HG03025 (cell line): Measurements from ENCODE around the gene DLG3.

Source experiments
- ATAC-seq: cut with Tn5 transposase; IDR thresholded peaks from one replicate; pipeline ENCODE4 v1.9.1; 2021; ENCODE audit warnings: mild to moderate bottlenecking, moderate library complexity; ENCODE audit not compliant: unreplicated experiment, low FRiP score

The DLG3 gene

GRCh38 chrX:70437011-70437410 lies 7.6 kb upstream of the DLG3 start:
- no peak for ATAC-seq

- ATAC-seq = no peak
These were observed 6.5 kb upstream of the DLG3 start for GRCh38 chrX:70437921-70438665.

- ATAC-seq = no peak
These were observed 5.6 kb upstream of the DLG3 start for GRCh38 chrX:70439016-70439415.

- no peak for ATAC-seq
These were observed 2.4 kb upstream of the DLG3 start for GRCh38 chrX:70442224-70442623.

GRCh38 chrX:70444946-70445656 lies 466 bp downstream of the DLG3 start:
- ATAC-seq = no peak

GRCh38 chrX:70445951-70446350 lies 1.3 kb downstream of the DLG3 start:
- ATAC-seq = no peak

- ATAC-seq = no peak
These were observed 2.0 kb downstream of the DLG3 start for GRCh38 chrX:70446380-70447350.

GRCh38 chrX:70449457-70449966 lies 4.9 kb downstream of the DLG3 start:
- ATAC-seq = no peak

GRCh38 chrX:70452143-70452733 lies 7.6 kb downstream of the DLG3 start:
- ATAC-seq = peak; percentile 44

- no peak for ATAC-seq
These were observed 8.5 kb downstream of the DLG3 start for GRCh38 chrX:70453024-70453618.

- ATAC-seq = no peak
These were observed 10.1 kb downstream of the DLG3 start for GRCh38 chrX:70454441-70455365.

- no peak for ATAC-seq
These were observed 10.9 kb downstream of the DLG3 start for GRCh38 chrX:70455366-70456202.

- ATAC-seq = no peak
These were observed 11.6 kb downstream of the DLG3 start for GRCh38 chrX:70456256-70456655.

- no peak for ATAC-seq
These were observed 16.4 kb downstream of the DLG3 start for GRCh38 chrX:70461026-70461425.

- ATAC-seq = no peak
These were observed 19.4 kb downstream of the DLG3 start for GRCh38 chrX:70464051-70464450.

- no peak for ATAC-seq
These were observed 22.3 kb downstream of the DLG3 start for GRCh38 chrX:70466968-70467367.

- no peak for ATAC-seq
These were observed 24.1 kb downstream of the DLG3 start for GRCh38 chrX:70468709-70469108.

GRCh38 chrX:70470850-70471289 lies 26.2 kb downstream of the DLG3 start:
- ATAC-seq = no peak
